Endodermal cell (in vitro differentiated cells): ENCODE data around the gene NID2. TPM values are rescaled to one million over a fixed set of nuclear protein-coding genes. Genes with fewer than 3 reads are reported as not detected.

Source experiments
- DNase-seq: peaks from one replicate; pipeline ENCODE4 v3.0.0-alpha.2; 2017
- H3K27ac ChIP-seq: 2 replicates; pipeline ENCODE4 v1.5.1; 2013; ENCODE audit warnings: mild to moderate bottlenecking, low read depth, low read length, moderate library complexity
- H3K27me3 ChIP-seq: 2 replicates; pipeline ENCODE4 v1.6.1; 2013; ENCODE audit warnings: mild to moderate bottlenecking, low read length, moderate library complexity; ENCODE audit not compliant: insufficient read depth, control insufficient read depth, poor library complexity, severe bottlenecking
- H3K36me3 ChIP-seq: 2 replicates; pipeline ENCODE4 v1.7.0; 2013; ENCODE audit warnings: mild to moderate bottlenecking, low read length, moderate library complexity; ENCODE audit not compliant: control insufficient read depth, insufficient read depth
- H3K4me1 ChIP-seq: one replicate; pipeline ENCODE4 v1.7.0; 2013; ENCODE audit warnings: low read length; ENCODE audit not compliant: control insufficient read depth, insufficient read depth
- H3K4me3 ChIP-seq: 2 replicates; pipeline ENCODE4 v1.5.1; 2013; ENCODE audit warnings: mild to moderate bottlenecking, low read length, moderate library complexity
- H3K9ac ChIP-seq: 2 replicates; pipeline ENCODE4 v1.6.1; 2013; ENCODE audit warnings: mild to moderate bottlenecking, low read length, moderate library complexity; ENCODE audit not compliant: poor library complexity, severe bottlenecking; ENCODE audit errors: extremely low read depth
- H3K9me3 ChIP-seq: 2 replicates; pipeline ENCODE4 v1.6.1; 2013; ENCODE audit warnings: mild to moderate bottlenecking, low read length, moderate library complexity; ENCODE audit not compliant: control insufficient read depth
- H3K27ac Mint-ChIP-seq: 2 replicates; pipeline ENCODE4 v1.8.0; 2020; ENCODE audit warnings: mixed read lengths
- H3K27me3 Mint-ChIP-seq: 2 replicates; pipeline ENCODE4 v1.8.0; 2021; ENCODE audit warnings: mild to moderate bottlenecking, mixed read lengths; ENCODE audit not compliant: insufficient read depth
- H3K36me3 Mint-ChIP-seq: 2 replicates; pipeline ENCODE4 v1.8.0; 2020; ENCODE audit warnings: low read depth, mixed read lengths
- H3K4me1 Mint-ChIP-seq: 2 replicates; pipeline ENCODE4 v1.8.0; 2020; ENCODE audit warnings: mixed read lengths
- H3K4me3 Mint-ChIP-seq: 2 replicates; pipeline ENCODE4 v1.8.0; 2020; ENCODE audit warnings: mild to moderate bottlenecking, moderate library complexity, mixed read lengths
- H3K9me3 Mint-ChIP-seq: 2 replicates; pipeline ENCODE4 v1.8.0; 2020; ENCODE audit warnings: mild to moderate bottlenecking, mixed read lengths
- CTCF ChIP-seq: fragments of 200-600 bp; sonication (generic); conservative IDR thresholded peaks from 2 replicates; pipeline ENCODE4 v1.5.0; 2021; ENCODE audit warnings: antibody characterized with exemption, mild to moderate bottlenecking
- WGBS, 2 experiments: methylation state at CpG; one replicate each; pipeline versions ENCODE4 v1.1.5 to v1.1.7; 2013; ENCODE audit warnings: missing lambda C conversion rate in 2 of 2, mixed read lengths in 1 of 2; ENCODE audit not compliant: insufficient coverage in 1 of 2, insufficient read length in 1 of 2; 5-methylcytosine and 5-hydroxymethylcytosine counted together
- total RNA-seq, 2 donors: library from RNA; stranded (reverse); fragmentation: NEBNext Ultra II Directional in 1 of 2; extraction: Animal tissue kit (Norgen Biotek cat#: 25700) in 1 of 2; gene quantifications; 2 replicates in 1 of 2; 3 replicates in 1 of 2; pipeline ENCODE4 v1.2.1, GENCODE V29; 2021

The NID2 gene
- total RNA-seq, 2 donors from 2014 or later, result 1.7 to 2.9 TPM

- H3K4me3 ChIP-seq, result no peak overlapping the region
- H3K27me3 Mint-ChIP-seq, result peaks cover 4% of the 10 kb centered on the region
- H3K9me3 Mint-ChIP-seq, result no peaks in the 10 kb centered on the region
- peaks cover 16% of the 10 kb centered on the region for H3K4me1 Mint-ChIP-seq
- H3K4me1 ChIP-seq, result peaks cover 7% of the 10 kb centered on the region
- H3K27ac Mint-ChIP-seq, result no peak overlapping the region
- H3K36me3 Mint-ChIP-seq, result no peaks in the 10 kb centered on the region
- H3K9ac ChIP-seq, result no peak overlapping the region
- no peak overlapping the region for H3K27ac ChIP-seq
- H3K36me3 ChIP-seq, result no peaks in the 10 kb centered on the region
- no peak for TF ChIP-seq CTCF
- WGBS, 2 experiments, result 88 to 96% methylated on average over 6 to 7 of the region's 7 CpGs
- DNase-seq, result no peak
- no peaks in the 10 kb centered on the region for H3K9me3 ChIP-seq
- no peaks in the 10 kb centered on the region for H3K27me3 ChIP-seq
- no peak overlapping the region for H3K4me3 Mint-ChIP-seq
These were observed 16.4 kb downstream of the NID2 start for GRCh38 chr14:52052288-52052943.

- no peak overlapping the region for H3K4me3 ChIP-seq
- H3K4me1 Mint-ChIP-seq, result peaks cover 16% of the 10 kb centered on the region
- H3K9ac ChIP-seq, result no peak overlapping the region
- DNase-seq, result no peak
- peaks cover 4% of the 10 kb centered on the region for H3K27me3 Mint-ChIP-seq
- no peaks in the 10 kb centered on the region for H3K36me3 Mint-ChIP-seq
- no peaks in the 10 kb centered on the region for H3K36me3 ChIP-seq
- no peaks in the 10 kb centered on the region for H3K9me3 ChIP-seq
- H3K4me1 ChIP-seq, result peaks cover 7% of the 10 kb centered on the region
- no peak overlapping the region for H3K27ac Mint-ChIP-seq
- H3K27ac ChIP-seq, result no peak overlapping the region
- 46% methylated on average over 2 of the region's 2 CpGs; no CpG with 5 or more reads in 1 of the 2 experiments for WGBS, 2 experiments
- H3K9me3 Mint-ChIP-seq, result no peaks in the 10 kb centered on the region
- no peak overlapping the region for H3K4me3 Mint-ChIP-seq
- no peaks in the 10 kb centered on the region for H3K27me3 ChIP-seq
- no peak for TF ChIP-seq CTCF
These were observed 17.0 kb downstream of the NID2 start for GRCh38 chr14:52051871-52052270.

GRCh38 chr14:52051251-52051650 lies 17.6 kb downstream of the NID2 start:
- no peaks in the 10 kb centered on the region for H3K27me3 ChIP-seq
- Mint-ChIP-seq H3K27ac (no peak overlapping the region), H3K9me3 (no peaks in the 10 kb centered on the region), H3K27me3 (peaks cover 4% of the 10 kb centered on the region), H3K4me1 (peaks cover 16% of the 10 kb centered on the region), H3K36me3 (no peaks in the 10 kb centered on the region), H3K4me3 (no peak overlapping the region)
- DNase-seq, result no peak
- H3K9ac ChIP-seq, result no peak overlapping the region
- H3K4me1 ChIP-seq, result peaks cover 7% of the 10 kb centered on the region
- no peaks in the 10 kb centered on the region for H3K36me3 ChIP-seq
- H3K9me3 ChIP-seq, result no peaks in the 10 kb centered on the region
- no peak overlapping the region for H3K4me3 ChIP-seq
- no peak overlapping the region for H3K27ac ChIP-seq
- 96 to 100% methylated on average over 2 to 3 of the region's 3 CpGs for WGBS, 2 experiments
- no peak for TF ChIP-seq CTCF
